Suprapubic skin (tissue), 4 donors: ENCODE measurements around the gene SRGAP1. TPM values are rescaled to one million over a fixed set of nuclear protein-coding genes. Genes with fewer than 3 reads are reported as not detected.

ENCODE experiments used
- DNase-seq, 2 donors: peaks; one replicate each; pipeline ENCODE4 v3.0.0-alpha.2; 2019; ENCODE audit warnings: low spot score in 2 of 2
- H3K27ac ChIP-seq: fragments of 200-600 bp; sonication (generic); one replicate; pipeline ENCODE4 v1.5.1; 2019
- H3K27me3 ChIP-seq: fragments of 200-600 bp; sonication (generic); one replicate; pipeline ENCODE4 v1.5.1; 2019
- H3K36me3 ChIP-seq: fragments of 200-600 bp; sonication (generic); one replicate; pipeline ENCODE4 v1.5.1; 2019
- H3K4me1 ChIP-seq: fragments of 200-600 bp; sonication (generic); one replicate; pipeline ENCODE4 v1.5.1; 2019
- H3K4me3 ChIP-seq: fragments of 200-600 bp; sonication (generic); one replicate; pipeline ENCODE4 v1.5.1; 2019; ENCODE audit warnings: mild to moderate bottlenecking
- H3K9me3 ChIP-seq: fragments of 200-600 bp; sonication (generic); one replicate; pipeline ENCODE4 v1.5.1; 2019
- EP300 ChIP-seq: sonication (generic); formaldehyde crosslinking; IDR thresholded peaks from one replicate; pipeline ENCODE4 v1.6.1; 2017; ENCODE audit warnings: antibody characterized with exemption
- POLR2A ChIP-seq, 2 donors: fragments of 450-650 bp; IDR thresholded peaks; one replicate each; pipeline ENCODE4 v1.6.1; 2017; ENCODE audit warnings: antibody characterized with exemption in 2 of 2, mild to moderate bottlenecking in 2 of 2, moderate library complexity in 2 of 2
- POLR2AphosphoS5 ChIP-seq, 3 donors: sonication (generic); formaldehyde crosslinking; IDR thresholded peaks; one replicate each; pipeline ENCODE4 v1.6.1; 2017; ENCODE audit warnings: antibody characterized with exemption in 3 of 3
- WGBS: methylation state at CpG from one replicate; pipeline ENCODE4 v1.1.5; 2018; 5-methylcytosine and 5-hydroxymethylcytosine counted together
- total RNA-seq, 4 donors: library from RNA; depleted of rRNA; stranded (reverse); fragments of >200 nt; gene quantifications; one replicate each; pipeline ENCODE4 v1.1.0, GENCODE V29; 2016
- TF ChIP-seq, protein P1 (sequence below), 2 donors: fragments of 200-600 bp in 1 of 2; fragments of 450-650 bp in 1 of 2; sonication (generic) in 1 of 2; IDR thresholded peaks; one replicate each; pipeline ENCODE4 v1.5.1; 2016 to 2019; ENCODE audit warnings: antibody characterized with exemption in 2 of 2, mild to moderate bottlenecking in 1 of 2, moderate library complexity in 1 of 2

The SRGAP1 gene
- total RNA-seq, 4 donors from 2014 or later = 8.4 to 10.9 (median 9.8) TPM

DNA sequence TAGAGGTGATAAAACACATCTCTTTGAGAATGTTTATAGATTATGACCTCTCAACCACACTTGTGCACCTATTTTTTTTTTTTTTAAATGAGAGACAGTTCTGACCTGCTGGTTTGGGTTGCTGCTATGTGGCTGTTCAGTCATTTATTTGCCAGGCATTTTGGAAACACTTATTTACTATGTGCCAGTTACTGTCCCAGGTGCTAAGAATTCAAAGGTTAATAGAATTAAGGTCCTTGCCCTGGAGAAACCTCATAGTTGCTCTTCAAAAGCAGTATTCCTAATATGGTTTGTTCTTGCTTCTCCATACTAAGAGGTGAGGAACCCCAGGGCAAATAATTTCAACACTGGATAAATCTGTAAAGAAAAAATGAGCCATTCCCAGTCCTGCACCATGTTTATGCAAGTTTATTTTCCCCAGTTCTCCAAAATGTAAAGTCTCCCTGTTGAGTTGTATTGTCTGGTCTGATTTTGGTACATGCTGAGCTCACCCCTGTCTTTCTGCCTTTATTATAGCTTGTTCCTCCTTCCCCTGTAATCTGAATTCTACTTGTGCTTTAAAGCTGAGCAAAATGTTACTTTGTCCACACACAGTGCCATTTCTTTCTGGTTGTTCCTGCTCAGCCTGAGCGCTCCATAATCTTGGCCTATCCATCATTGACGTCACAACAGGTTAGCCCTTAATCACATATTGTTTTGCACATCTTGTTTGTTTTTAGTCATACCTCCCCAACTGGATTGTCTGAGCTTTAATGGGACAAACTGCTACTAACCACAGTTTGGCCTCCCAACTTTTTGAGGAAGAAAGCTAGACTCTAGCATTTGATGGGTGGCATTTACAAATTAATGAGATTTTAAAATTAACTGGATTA, 56.7 kb downstream of the SRGAP1 start:
- H3K27ac ChIP-seq = no peak overlapping the region
- H3K4me1 ChIP-seq = peaks cover 8% of the 10 kb centered on the region
- no peak overlapping the region for H3K4me3 ChIP-seq
- H3K9me3 ChIP-seq = no peaks in the 10 kb centered on the region
- TF ChIP-seq POLR2A (IDR thresholded peaks at IDR 0.05) (no peak), POLR2AphosphoS5 (IDR thresholded peaks at IDR 0.05) (no peak), EP300 (no peak)
- TF ChIP-seq, protein P1, sequence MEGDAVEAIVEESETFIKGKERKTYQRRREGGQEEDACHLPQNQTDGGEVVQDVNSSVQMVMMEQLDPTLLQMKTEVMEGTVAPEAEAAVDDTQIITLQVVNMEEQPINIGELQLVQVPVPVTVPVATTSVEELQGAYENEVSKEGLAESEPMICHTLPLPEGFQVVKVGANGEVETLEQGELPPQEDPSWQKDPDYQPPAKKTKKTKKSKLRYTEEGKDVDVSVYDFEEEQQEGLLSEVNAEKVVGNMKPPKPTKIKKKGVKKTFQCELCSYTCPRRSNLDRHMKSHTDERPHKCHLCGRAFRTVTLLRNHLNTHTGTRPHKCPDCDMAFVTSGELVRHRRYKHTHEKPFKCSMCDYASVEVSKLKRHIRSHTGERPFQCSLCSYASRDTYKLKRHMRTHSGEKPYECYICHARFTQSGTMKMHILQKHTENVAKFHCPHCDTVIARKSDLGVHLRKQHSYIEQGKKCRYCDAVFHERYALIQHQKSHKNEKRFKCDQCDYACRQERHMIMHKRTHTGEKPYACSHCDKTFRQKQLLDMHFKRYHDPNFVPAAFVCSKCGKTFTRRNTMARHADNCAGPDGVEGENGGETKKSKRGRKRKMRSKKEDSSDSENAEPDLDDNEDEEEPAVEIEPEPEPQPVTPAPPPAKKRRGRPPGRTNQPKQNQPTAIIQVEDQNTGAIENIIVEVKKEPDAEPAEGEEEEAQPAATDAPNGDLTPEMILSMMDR (IDR thresholded peaks at IDR 0.05) = no peak
- WGBS = 82% methylated on average over 2 of the region's 2 CpGs
- no peak for DNase-seq
- H3K27me3 ChIP-seq = no peaks in the 10 kb centered on the region
- H3K36me3 ChIP-seq = no peaks in the 10 kb centered on the region

DNA sequence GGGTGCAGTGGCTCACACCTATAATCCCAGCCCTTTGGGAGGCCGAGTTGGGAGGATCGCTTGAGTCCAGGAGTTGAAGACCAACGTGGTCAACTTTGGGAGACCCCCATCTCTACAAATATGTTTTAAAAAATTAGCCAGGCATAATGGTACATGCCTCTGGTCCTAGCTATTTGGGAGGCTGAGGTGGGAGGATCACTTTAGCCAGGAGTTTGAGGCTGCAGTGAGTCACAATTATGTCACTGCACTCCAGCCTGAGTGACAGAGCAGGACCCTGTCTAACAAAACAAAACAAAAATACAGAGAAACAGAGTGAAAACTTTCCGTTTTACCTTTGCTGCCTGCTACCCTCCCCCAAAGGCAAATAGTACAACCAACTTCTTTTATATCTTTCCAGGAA, 60.2 kb downstream of the SRGAP1 start:
- Histone ChIP-seq H3K4me3 (no peak overlapping the region), H3K4me1 (no peaks in the 10 kb centered on the region), H3K27me3 (no peaks in the 10 kb centered on the region), H3K9me3 (no peaks in the 10 kb centered on the region), H3K36me3 (no peaks in the 10 kb centered on the region), H3K27ac (no peak overlapping the region)
- TF ChIP-seq POLR2AphosphoS5 (IDR thresholded peaks at IDR 0.05) = no peak
- TF ChIP-seq, protein P1 (IDR thresholded peaks at IDR 0.05) = no peak
- no peak for TF ChIP-seq POLR2A (IDR thresholded peaks at IDR 0.05)
- WGBS = 89% methylated on average over 4 of the region's 4 CpGs
- no peak for DNase-seq

DNA sequence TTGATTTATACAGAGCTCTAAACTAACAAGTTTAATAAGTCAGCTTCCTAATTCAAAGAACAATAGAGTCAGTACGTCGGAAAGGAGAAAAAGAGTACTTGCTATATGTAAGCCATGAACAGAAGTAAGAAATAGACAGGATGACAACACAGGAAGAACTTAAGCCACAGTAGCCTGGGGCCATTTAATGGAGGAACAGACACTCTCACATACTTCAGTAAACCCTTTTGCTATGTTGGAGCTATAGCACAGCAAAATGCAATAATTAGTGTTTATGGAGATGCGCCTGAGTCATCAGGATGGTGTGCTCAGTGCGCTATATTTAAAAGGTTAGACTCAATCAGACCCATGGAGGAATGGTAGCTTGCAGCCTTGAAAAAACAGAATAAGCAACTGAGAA, 61.0 kb downstream of the SRGAP1 start:
- no peaks in the 10 kb centered on the region for H3K9me3 ChIP-seq
- H3K27me3 ChIP-seq = no peaks in the 10 kb centered on the region
- WGBS = 85% methylated on average over 4 of the region's 4 CpGs
- H3K4me3 ChIP-seq = no peak overlapping the region
- TF ChIP-seq POLR2A (IDR thresholded peaks at IDR 0.05) = no peak
- no peak for TF ChIP-seq POLR2AphosphoS5 (IDR thresholded peaks at IDR 0.05)
- TF ChIP-seq EP300 = no peak
- DNase-seq = no peak
- H3K4me1 ChIP-seq = no peaks in the 10 kb centered on the region
- no peak overlapping the region for H3K27ac ChIP-seq
- H3K36me3 ChIP-seq = no peaks in the 10 kb centered on the region

DNA sequence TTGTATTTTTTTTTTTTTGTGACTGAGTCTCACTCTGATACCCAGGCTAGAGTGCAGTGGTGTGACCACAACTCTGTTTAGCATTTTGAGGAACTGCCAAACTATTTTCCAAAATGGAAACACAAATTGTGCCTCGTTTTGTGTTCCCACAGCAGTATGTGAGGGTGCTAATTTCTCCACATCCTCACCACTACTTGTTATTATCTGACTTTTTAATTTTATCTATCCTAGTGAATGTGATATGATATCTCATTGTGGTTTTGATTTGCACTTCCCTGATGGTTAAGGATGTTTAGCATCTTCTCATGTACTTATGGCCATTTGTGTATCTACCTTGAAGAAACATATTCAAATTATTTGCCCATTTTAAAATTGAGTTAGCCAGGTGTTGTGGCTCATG, 62.4 kb downstream of the SRGAP1 start:
- Histone ChIP-seq H3K4me1 (no peaks in the 10 kb centered on the region), H3K4me3 (no peak overlapping the region), H3K36me3 (no peaks in the 10 kb centered on the region), H3K27me3 (no peaks in the 10 kb centered on the region), H3K27ac (no peak overlapping the region), H3K9me3 (no peaks in the 10 kb centered on the region)
- TF ChIP-seq POLR2A (IDR thresholded peaks at IDR 0.05) = no peak
- no peak for DNase-seq
- WGBS = 92% methylated on average over 1 of the region's 1 CpG

DNA sequence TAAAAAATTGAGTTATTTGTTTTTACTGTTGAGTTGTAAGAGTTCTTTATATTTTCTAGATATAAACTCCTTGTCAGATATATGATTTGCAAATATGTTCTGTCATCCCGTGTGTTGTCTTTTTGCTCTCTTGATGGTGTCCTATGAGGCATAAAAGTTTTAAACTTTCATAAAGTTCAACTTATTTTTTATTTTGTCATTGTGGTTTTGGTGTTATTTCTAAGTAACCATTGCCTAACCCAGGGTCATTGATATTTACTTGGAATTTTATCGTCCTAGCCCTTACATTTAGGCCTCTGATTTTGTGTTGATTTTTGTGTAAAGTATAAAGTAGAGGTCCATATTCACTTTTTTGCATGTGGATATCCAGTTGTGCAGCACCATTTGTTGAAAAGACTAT, 63.1 kb downstream of the SRGAP1 start:
- H3K27me3 ChIP-seq = no peaks in the 10 kb centered on the region
- no peak overlapping the region for H3K4me3 ChIP-seq
- H3K4me1 ChIP-seq = no peaks in the 10 kb centered on the region
- TF ChIP-seq EP300 (no peak), POLR2A (IDR thresholded peaks at IDR 0.05) (no peak), POLR2AphosphoS5 (IDR thresholded peaks at IDR 0.05) (no peak)
- TF ChIP-seq, protein P1 (IDR thresholded peaks at IDR 0.05) = no peak
- H3K36me3 ChIP-seq = no peaks in the 10 kb centered on the region
- no peak overlapping the region for H3K27ac ChIP-seq
- 82% methylated on average over 2 of the region's 2 CpGs for WGBS
- no peaks in the 10 kb centered on the region for H3K9me3 ChIP-seq
- DNase-seq = no peak

DNA sequence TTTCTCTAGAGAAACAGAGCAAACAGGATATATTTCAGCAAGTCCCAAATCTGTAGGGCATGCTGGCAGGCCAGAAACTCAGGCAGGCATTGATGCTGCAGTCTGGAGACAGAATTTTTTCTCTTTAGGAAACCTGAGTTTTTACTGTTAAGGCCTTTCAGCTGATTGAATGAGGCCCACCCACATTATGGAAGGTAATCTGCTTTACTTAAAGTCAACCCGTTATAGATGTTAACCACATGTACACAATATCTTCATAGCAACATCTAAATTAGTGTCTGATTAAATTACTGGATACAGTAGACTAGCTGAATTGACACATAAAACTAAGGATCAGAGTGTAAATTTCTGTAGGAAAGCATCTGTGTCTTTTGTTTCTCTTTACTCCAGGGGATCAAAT, 65.2 kb downstream of the SRGAP1 start:
- H3K27me3 ChIP-seq = no peaks in the 10 kb centered on the region
- H3K36me3 ChIP-seq = no peaks in the 10 kb centered on the region
- 58% methylated on average over 1 of the region's 1 CpG for WGBS
- no peak overlapping the region for H3K27ac ChIP-seq
- no peak for DNase-seq
- H3K9me3 ChIP-seq = no peaks in the 10 kb centered on the region
- TF ChIP-seq, protein P1 (IDR thresholded peaks at IDR 0.05) = no peak
- TF ChIP-seq POLR2AphosphoS5 (IDR thresholded peaks at IDR 0.05) (no peak), POLR2A (IDR thresholded peaks at IDR 0.05) (no peak), EP300 (no peak)
- no peaks in the 10 kb centered on the region for H3K4me1 ChIP-seq
- no peak overlapping the region for H3K4me3 ChIP-seq
